GM12891 (cell line): ENCODE data around the gene DPP7.

Experiments used
- POLR2A ChIP-seq: IDR thresholded peaks from 2 replicates; pipeline ENCODE4 v1.6.1; 2011; ENCODE audit warnings: low read depth, low read length, control low read depth
- POLR2AphosphoS5 ChIP-seq: IDR thresholded peaks from 2 replicates; pipeline ENCODE4 v1.6.1; 2011; ENCODE audit warnings: low read depth, low read length, control low read depth

DNA sequence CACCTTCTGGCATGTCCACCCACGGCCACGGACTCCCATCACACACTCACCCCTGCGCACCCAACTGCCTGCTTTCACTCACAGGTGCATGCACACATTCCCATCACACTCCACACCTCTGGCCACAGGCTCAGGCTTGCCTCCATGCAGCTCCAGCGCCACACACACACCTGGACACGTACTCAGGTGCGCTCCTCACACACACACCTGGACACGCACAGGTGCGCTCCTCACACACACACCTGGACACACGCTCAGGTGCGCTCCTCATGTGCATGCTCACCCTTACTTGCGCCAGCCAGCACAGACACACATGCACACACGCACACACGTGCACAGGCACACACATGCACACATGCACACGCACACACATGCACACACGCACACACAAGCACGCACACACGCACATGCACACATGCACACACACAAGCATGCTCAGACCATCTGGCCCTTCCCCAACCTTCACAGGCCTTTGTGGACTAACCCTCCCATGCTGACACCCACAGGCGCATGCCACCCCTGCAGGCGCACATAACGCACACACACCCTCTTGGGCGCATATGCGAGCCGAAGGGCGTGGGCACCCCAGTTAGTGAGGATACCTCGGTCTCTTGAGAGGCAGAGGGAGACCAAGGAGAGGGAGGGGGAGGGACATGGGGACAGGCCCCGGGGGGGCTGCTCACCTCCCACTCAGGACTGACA lies 32.7 kb upstream of the DPP7 start:
- TF ChIP-seq POLR2AphosphoS5 (no peak), POLR2A (no peak)
